Measurements from ENCODE around the gene P2RX3.

DNA sequence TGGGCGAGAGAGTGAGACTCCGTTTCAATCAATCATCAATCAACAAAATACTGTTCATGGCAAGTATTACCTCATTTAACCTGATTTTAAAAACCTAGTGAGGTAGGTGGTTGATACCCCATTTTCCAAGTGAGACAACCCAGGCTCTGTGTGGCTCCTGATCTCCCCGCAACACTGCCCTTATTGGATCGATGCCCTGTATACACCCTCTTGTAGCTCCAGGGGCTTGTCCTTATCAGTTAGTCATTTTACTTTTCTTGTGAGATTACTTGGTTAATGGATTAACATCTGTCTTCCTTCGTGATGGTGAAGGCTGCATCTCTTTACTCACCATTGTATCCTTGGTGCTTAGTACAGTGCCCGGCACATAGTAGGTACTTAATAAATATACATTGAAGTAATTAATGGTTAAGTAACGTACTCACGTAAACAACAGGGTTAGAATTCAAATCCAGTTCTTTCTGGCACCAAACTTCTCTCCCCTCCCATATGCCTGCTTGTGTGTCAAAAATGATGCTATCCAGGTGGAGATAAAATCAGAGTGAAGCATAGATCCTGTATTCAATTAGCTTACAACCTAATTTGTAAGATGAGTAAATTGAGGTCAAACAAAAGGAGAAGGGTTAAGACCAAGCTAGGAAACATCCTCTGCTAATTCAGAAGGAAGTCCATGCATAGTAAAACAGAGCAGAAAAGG, 54.1 kb downstream of the P2RX3 start:
- TF ChIP-seq, protein P1, sequence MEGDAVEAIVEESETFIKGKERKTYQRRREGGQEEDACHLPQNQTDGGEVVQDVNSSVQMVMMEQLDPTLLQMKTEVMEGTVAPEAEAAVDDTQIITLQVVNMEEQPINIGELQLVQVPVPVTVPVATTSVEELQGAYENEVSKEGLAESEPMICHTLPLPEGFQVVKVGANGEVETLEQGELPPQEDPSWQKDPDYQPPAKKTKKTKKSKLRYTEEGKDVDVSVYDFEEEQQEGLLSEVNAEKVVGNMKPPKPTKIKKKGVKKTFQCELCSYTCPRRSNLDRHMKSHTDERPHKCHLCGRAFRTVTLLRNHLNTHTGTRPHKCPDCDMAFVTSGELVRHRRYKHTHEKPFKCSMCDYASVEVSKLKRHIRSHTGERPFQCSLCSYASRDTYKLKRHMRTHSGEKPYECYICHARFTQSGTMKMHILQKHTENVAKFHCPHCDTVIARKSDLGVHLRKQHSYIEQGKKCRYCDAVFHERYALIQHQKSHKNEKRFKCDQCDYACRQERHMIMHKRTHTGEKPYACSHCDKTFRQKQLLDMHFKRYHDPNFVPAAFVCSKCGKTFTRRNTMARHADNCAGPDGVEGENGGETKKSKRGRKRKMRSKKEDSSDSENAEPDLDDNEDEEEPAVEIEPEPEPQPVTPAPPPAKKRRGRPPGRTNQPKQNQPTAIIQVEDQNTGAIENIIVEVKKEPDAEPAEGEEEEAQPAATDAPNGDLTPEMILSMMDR (IDR thresholded peaks at IDR 0.05), result no peak
- TF ChIP-seq EP300 (IDR thresholded peaks at IDR 0.05), result no peak

Measured in ovary (tissue), 3 donors.